Spleen (tissue), 11 donors: Measurements from ENCODE around the gene SLC9A7. TPM values are rescaled to one million over a fixed set of nuclear protein-coding genes. Genes with fewer than 3 reads are reported as not detected.

Experiments
- DNase-seq: peaks from one replicate; pipeline ENCODE4 v3.0.0-alpha.2; 2020
- H3K27ac ChIP-seq, 8 donors: fragments of 200-600 bp; sonication (generic) in 7 of 8; 1 replicate in 4 of 8; 2 replicates in 4 of 8; pipeline versions ENCODE4 v1.5.0 to v1.8.0; 2016 to 2021; ENCODE audit warnings: inconsistent platforms in 4 of 8, mild to moderate bottlenecking in 4 of 8, moderate library complexity in 1 of 8
- H3K27me3 ChIP-seq, 7 donors: fragments of 200-600 bp; sonication (generic) in 6 of 7; replicated peaks in 1 of 7; 1 replicate in 4 of 7; 2 replicates in 3 of 7; pipeline versions ENCODE4 v1.5.0 to v1.8.0; 2016 to 2021; ENCODE audit warnings: inconsistent platforms in 3 of 7, mild to moderate bottlenecking in 1 of 7
- H3K36me3 ChIP-seq, 6 donors: fragments of 200-600 bp; sonication (generic) in 5 of 6; 1 replicate in 4 of 6; 2 replicates in 2 of 6; pipeline versions ENCODE4 v1.5.0 to v1.8.0; 2016 to 2021; ENCODE audit warnings: inconsistent platforms in 2 of 6
- H3K4me1 ChIP-seq, 6 donors: fragments of 200-600 bp; sonication (generic) in 5 of 6; 1 replicate in 3 of 6; 2 replicates in 3 of 6; pipeline versions ENCODE4 v1.5.0 to v1.8.0; 2016 to 2021; ENCODE audit warnings: inconsistent platforms in 3 of 6
- H3K4me3 ChIP-seq, 8 donors: fragments of 200-600 bp; sonication (generic) in 7 of 8; 1 replicate in 4 of 8; 2 replicates in 4 of 8; pipeline versions ENCODE4 v1.5.0 to v1.8.0; 2016 to 2021; ENCODE audit warnings: inconsistent platforms in 4 of 8, mild to moderate bottlenecking in 4 of 8, moderate library complexity in 2 of 8
- H3K9me3 ChIP-seq, 8 donors: fragments of 200-600 bp; sonication (generic) in 7 of 8; 1 replicate in 4 of 8; 2 replicates in 4 of 8; pipeline versions ENCODE4 v1.5.0 to v1.8.0; 2016 to 2021; ENCODE audit warnings: inconsistent platforms in 4 of 8
- POLR2A ChIP-seq, 3 donors: fragments of 450-650 bp; IDR thresholded peaks; one replicate each; pipeline ENCODE4 v1.5.1; 2017; ENCODE audit warnings: antibody characterized with exemption in 3 of 3, mild to moderate bottlenecking in 1 of 3
- POLR2AphosphoS5 ChIP-seq, 3 donors: sonication (generic); formaldehyde crosslinking; IDR thresholded peaks; one replicate each; pipeline ENCODE4 v1.5.1; 2017; ENCODE audit warnings: antibody characterized with exemption in 3 of 3
- WGBS, 5 donors: extraction: QIAGEN DNeasy Blood & Tissue Kit in 3 of 5; methylation state at CpG; one replicate each; pipeline versions ENCODE4 v1.1.5 to v1.1.7; 2013 to 2018; 5-methylcytosine and 5-hydroxymethylcytosine counted together
- intact Hi-C: fragments of 100-400 bp; cut with DNase I; formaldehyde crosslinking; loops from one replicate; pipeline ENCODE4 v1.15.0; 2023; ENCODE audit warnings: low total_unique reads
- polyA plus RNA-seq, 3 donors: library from polyadenylated mRNA; stranded (reverse); fragments of 200-250 nt; gene quantifications; one replicate each; pipeline ENCODE4 v1.2.1, GENCODE V29; 2013
- total RNA-seq, 7 donors: library from RNA; depleted of rRNA in 3 of 7; stranded (reverse); fragments of >200 nt in 3 of 7; fragmentation: NEBNext Ultra II Directional in 4 of 7; extraction: Animal tissue kit (Norgen Biotek cat#: 25700) in 4 of 7; gene quantifications; one replicate each; pipeline versions ENCODE4 v1.1.0 to v1.2.1, GENCODE V29; 2016 to 2021
- TF ChIP-seq, protein P1 (sequence below), 11 experiments: fragments of 200-600 bp in 7 of 11; fragments of 450-650 bp in 4 of 11; sonication (generic) in 4 of 11; IDR thresholded peaks in 8 of 11; conservative IDR thresholded peaks in 3 of 11; 1 replicate in 7 of 11; 2 replicates in 4 of 11; pipeline versions ENCODE4 v1.4.0 to v1.8.0; 2016 to 2021; ENCODE audit warnings: antibody characterized with exemption in 11 of 11, inconsistent platforms in 4 of 11, mild to moderate bottlenecking in 1 of 11
- donor health status: healthy with polysubstance abuse.
- donor health status: DM: no; HTN: no; CAD: no; lungs with moderate emphysema.
- donor health status: DM: no; HTN: no; CAD: no.
- donor health status: Bipolar disorder and iron deficiency.
- donor health status: healthy.
- donor health status: DM: no; HTN: no; CAD: no.
- donor health status: DM: yes; HTN: yes; CAD: no.

Gene SLC9A7
- total and polyA plus RNA-seq, 10 donors: 3.2 to 25.2 (median 11.1) TPM

DNA sequence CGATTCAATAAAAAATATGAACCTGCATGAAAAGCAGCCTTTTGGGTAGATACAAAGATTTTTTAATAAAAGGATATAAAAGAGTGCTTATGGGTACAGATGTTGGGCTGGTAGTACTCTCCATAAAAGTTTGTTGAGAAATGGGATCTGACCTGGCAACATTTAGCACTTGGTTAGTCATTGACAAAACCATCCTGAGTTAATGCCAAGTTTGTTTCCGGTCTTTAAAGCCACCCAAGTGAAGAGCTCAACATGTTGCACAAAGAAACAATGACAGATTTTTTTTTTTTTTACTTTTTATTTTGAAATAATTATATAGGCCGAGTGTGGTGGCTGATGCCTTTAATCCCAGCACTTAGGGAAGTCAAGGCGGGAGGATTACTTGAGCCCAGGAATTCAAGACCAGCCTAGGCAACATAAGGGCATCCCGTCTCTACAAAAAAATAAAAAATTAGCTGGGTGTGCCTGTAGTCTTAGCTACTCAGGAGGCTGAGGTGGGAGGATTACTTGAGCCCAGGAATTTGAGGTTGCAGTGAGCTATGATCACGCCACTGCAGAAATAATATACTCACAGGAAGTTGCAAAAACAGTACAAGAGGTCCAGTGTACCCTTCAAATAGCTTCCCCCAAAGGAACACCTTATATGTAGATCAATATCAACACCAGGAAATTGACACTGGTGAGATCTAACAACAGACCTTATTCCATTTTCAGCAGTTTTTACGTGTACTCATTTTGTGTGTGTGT, 168.8 kb downstream of the SLC9A7 start:
- DNase-seq: no peak
- intact Hi-C loops: no loop called here
- no peak overlapping the region for H3K4me3 ChIP-seq
- H3K27ac ChIP-seq: peak overlapping the region in 6 of 8 donors; percentile 23 to 78 (median 72)
- H3K36me3 ChIP-seq: no peaks in the 10 kb centered on the region
- no peaks in the 10 kb centered on the region for H3K9me3 ChIP-seq
- peaks cover 2 to 52% (median 24%) of the 10 kb centered on the region in 6 donors for H3K4me1 ChIP-seq
- 67 to 74% (median 70%) methylated on average over 7 of the region's 7 CpGs for WGBS, 5 donors
- TF ChIP-seq POLR2A (IDR thresholded peaks at IDR 0.05) (no peak), POLR2AphosphoS5 (IDR thresholded peaks at IDR 0.05) (no peak)
- TF ChIP-seq, protein P1, sequence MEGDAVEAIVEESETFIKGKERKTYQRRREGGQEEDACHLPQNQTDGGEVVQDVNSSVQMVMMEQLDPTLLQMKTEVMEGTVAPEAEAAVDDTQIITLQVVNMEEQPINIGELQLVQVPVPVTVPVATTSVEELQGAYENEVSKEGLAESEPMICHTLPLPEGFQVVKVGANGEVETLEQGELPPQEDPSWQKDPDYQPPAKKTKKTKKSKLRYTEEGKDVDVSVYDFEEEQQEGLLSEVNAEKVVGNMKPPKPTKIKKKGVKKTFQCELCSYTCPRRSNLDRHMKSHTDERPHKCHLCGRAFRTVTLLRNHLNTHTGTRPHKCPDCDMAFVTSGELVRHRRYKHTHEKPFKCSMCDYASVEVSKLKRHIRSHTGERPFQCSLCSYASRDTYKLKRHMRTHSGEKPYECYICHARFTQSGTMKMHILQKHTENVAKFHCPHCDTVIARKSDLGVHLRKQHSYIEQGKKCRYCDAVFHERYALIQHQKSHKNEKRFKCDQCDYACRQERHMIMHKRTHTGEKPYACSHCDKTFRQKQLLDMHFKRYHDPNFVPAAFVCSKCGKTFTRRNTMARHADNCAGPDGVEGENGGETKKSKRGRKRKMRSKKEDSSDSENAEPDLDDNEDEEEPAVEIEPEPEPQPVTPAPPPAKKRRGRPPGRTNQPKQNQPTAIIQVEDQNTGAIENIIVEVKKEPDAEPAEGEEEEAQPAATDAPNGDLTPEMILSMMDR (IDR thresholded peaks at IDR 0.05 in 8 of 11, conservative IDR thresholded peaks at IDR 0.05 in 3 of 11): no peak
- H3K27me3 ChIP-seq: peaks cover 0 to 4% (median 0%) of the 10 kb centered on the region in 7 donors

DNA sequence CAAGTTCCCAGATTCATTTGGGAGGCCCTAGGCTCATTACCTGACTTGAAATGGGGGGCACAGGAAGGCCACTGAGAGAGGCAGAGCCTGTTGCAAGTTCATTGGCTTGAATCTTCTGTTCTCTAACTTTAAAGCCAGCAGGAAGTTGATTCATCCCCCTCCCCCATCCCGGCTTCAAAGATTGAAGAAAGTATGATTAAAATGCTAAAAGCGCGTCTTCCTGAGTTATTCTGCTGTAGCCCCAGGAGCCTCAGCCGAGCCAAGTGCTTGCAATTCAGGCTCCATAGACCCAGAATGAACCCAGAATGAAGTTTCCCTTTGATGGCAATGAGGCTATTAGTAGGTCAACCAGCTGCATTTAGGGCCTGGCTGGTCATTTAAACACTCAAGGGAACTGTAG, 170.7 kb downstream of the SLC9A7 start:
- H3K4me3 ChIP-seq: peak overlapping the region in 2 of 8 donors; percentile 13 to 16
- intact Hi-C loops: no loop called here
- H3K4me1 ChIP-seq: peaks cover 2 to 64% (median 28%) of the 10 kb centered on the region in 6 donors
- 0 to 34% (median 12%) methylated on average over 3 to 4 of the region's 4 CpGs for WGBS, 5 donors
- H3K27ac ChIP-seq: peak overlapping the region in 7 of 8 donors; percentile 47 to 78 (median 69)
- no peaks in the 10 kb centered on the region for H3K27me3 ChIP-seq
- H3K9me3 ChIP-seq: no peaks in the 10 kb centered on the region
- TF ChIP-seq POLR2AphosphoS5 (IDR thresholded peaks at IDR 0.05): peak in 1 of 3 donors; percentile 7
- TF ChIP-seq, protein P1 (IDR thresholded peaks at IDR 0.05 in 8 of 11, conservative IDR thresholded peaks at IDR 0.05 in 3 of 11): no peak
- DNase-seq: no peak
- no peaks in the 10 kb centered on the region for H3K36me3 ChIP-seq

DNA sequence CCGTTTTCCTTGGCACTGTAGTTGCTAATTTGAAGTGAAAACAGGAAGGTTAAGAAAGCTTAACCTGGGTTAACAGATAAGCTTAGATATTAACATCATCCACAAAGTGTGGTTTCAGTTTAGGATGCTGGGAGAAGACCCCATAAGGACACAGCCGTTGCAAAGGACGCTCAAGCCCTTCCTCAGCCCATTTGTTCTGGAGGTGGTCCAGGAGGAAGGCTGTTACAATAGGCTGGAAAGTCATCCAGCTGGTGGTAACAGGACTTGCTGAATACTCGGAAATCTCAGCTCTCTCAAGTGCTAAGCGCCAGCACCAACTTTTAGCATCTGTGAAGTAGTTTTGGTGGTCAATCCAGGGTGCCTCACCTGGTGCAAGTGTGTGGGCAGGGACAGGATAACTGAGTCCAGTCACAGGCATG, 171.2 kb downstream of the SLC9A7 start:
- WGBS, 5 donors: 14 to 26% (median 22%) methylated on average over 5 of the region's 5 CpGs
- H3K4me1 ChIP-seq: peaks cover 2 to 69% (median 29%) of the 10 kb centered on the region in 6 donors
- H3K9me3 ChIP-seq: no peaks in the 10 kb centered on the region
- no peaks in the 10 kb centered on the region for H3K36me3 ChIP-seq
- no peaks in the 10 kb centered on the region for H3K27me3 ChIP-seq
- TF ChIP-seq, protein P1 (IDR thresholded peaks at IDR 0.05 in 8 of 11, conservative IDR thresholded peaks at IDR 0.05 in 3 of 11): no peak
- TF ChIP-seq POLR2A (IDR thresholded peaks at IDR 0.05) (no peak), POLR2AphosphoS5 (IDR thresholded peaks at IDR 0.05) (no peak)
- intact Hi-C loops: no loop called here
- H3K4me3 ChIP-seq: peak overlapping the region in 2 of 8 donors; percentile 13 to 16
- H3K27ac ChIP-seq: peak overlapping the region in 7 of 8 donors; percentile 47 to 78 (median 69)
- no peak for DNase-seq

DNA sequence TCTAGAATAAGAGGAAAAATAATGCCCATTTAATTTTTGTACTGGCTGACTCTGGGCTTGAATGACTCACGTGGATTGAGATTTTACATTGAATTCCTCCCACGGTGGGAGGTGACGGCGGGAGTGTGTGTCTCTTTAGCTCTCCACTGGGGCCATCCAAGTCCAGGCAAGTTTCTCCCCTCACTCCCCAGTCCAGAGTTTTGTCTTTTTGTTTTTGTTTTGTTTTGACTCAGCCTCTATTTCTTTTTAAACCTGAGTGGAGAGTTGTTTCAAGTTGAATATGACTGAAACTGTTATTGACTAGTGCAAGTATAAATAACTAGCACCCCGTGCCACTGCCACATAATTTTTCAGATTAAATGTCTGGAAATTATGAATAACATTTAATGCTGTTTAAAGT, 171.8 kb downstream of the SLC9A7 start:
- Histone ChIP-seq H3K36me3 (no peaks in the 10 kb centered on the region), H3K27ac (peak overlapping the region in 7 of 8 donors; percentile 47 to 78 (median 69)), H3K4me1 (peaks cover 2 to 71% (median 29%) of the 10 kb centered on the region in 6 donors), H3K4me3 (no peak overlapping the region), H3K9me3 (no peaks in the 10 kb centered on the region), H3K27me3 (no peaks in the 10 kb centered on the region)
- TF ChIP-seq POLR2A (IDR thresholded peaks at IDR 0.05) (no peak), POLR2AphosphoS5 (IDR thresholded peaks at IDR 0.05) (no peak)
- TF ChIP-seq, protein P1 (IDR thresholded peaks at IDR 0.05 in 8 of 11, conservative IDR thresholded peaks at IDR 0.05 in 3 of 11): no peak
- WGBS, 5 donors: 34 to 65% (median 38%) methylated on average over 5 of the region's 5 CpGs
- intact Hi-C loops: no loop called here
- no peak for DNase-seq
